Activated CD8-positive, alpha-beta memory T cell treated with anti-CD3 and anti-CD28 coated beads for 48 hours (primary cell): Measurements from ENCODE around the gene GUK1.

Source experiments
- DNase-seq, 3 experiments: peaks; one replicate each; pipeline ENCODE4 v3.0.0-alpha.2; 2020; ENCODE audit warnings: low read depth in 2 of 3, low spot score in 2 of 3

GUK1 gene

GRCh38 chr1:228125185-228125584, 14.9 kb upstream of the GUK1 start:
- no peak for DNase-seq

- DNase-seq, result no peak
These were observed 8.3 kb upstream of the GUK1 start for GRCh38 chr1:228131766-228132165.

GRCh38 chr1:228134591-228134990, 5.5 kb upstream of the GUK1 start:
- no peak for DNase-seq

- no peak for DNase-seq
These were observed 3.2 kb upstream of the GUK1 start for GRCh38 chr1:228136901-228137300.

GRCh38 chr1:228139406-228139930, 611 bp upstream of the GUK1 start:
- DNase-seq, result no peak

- no peak for DNase-seq
These were observed 696 bp downstream of the GUK1 start for GRCh38 chr1:228140724-228141225.

GRCh38 chr1:228141226-228142044, 1.4 kb downstream of the GUK1 start:
- DNase-seq, result no peak

- DNase-seq, result no peak
These were observed 2.1 kb downstream of the GUK1 start for GRCh38 chr1:228142155-228142691.

GRCh38 chr1:228142701-228143136, 2.6 kb downstream of the GUK1 start:
- DNase-seq, result no peak

- no peak for DNase-seq
These were observed 3.6 kb downstream of the GUK1 start for GRCh38 chr1:228143480-228144192.

- DNase-seq, result no peak
These were observed 4.3 kb downstream of the GUK1 start for GRCh38 chr1:228144193-228144992.

GRCh38 chr1:228144993-228145343, 4.9 kb downstream of the GUK1 start:
- DNase-seq, result no peak

GRCh38 chr1:228145463-228146416, 5.7 kb downstream of the GUK1 start:
- no peak for DNase-seq

GRCh38 chr1:228146417-228147150, 6.5 kb downstream of the GUK1 start:
- DNase-seq, result no peak

GRCh38 chr1:228147151-228147693, 7.1 kb downstream of the GUK1 start:
- no peak for DNase-seq

- no peak for DNase-seq
These were observed 7.7 kb downstream of the GUK1 start for GRCh38 chr1:228147768-228148167.

GRCh38 chr1:228148196-228148861, 8.2 kb downstream of the GUK1 start:
- DNase-seq, result no peak

GRCh38 chr1:228148935-228149405, 8.9 kb downstream of the GUK1 start:
- DNase-seq, result no peak
